Measurements from ENCODE around the gene IFI27.

IFI27 gene

GRCh38 chr14:94125659-94126418, 15.3 kb downstream of the IFI27 start:
- H3K4me3 Mint-ChIP-seq: no peak overlapping the region
- H3K9me3 Mint-ChIP-seq: peaks cover 4% of the 10 kb centered on the region
- peaks cover 3% of the 10 kb centered on the region for H3K36me3 Mint-ChIP-seq (ENCODE audit: low read depth)
- H3K27me3 Mint-ChIP-seq (ENCODE audit: low read depth): peaks cover 2% of the 10 kb centered on the region
- H3K4me1 Mint-ChIP-seq (ENCODE audit: low read depth): peaks cover 10% of the 10 kb centered on the region
- H3K27ac Mint-ChIP-seq: no peak overlapping the region

GRCh38 chr14:94126419-94126677, 15.8 kb downstream of the IFI27 start:
- Mint-ChIP-seq H3K27ac (no peak overlapping the region), H3K9me3 (no peaks in the 10 kb centered on the region), H3K36me3 (ENCODE audit: low read depth) (peaks cover 3% of the 10 kb centered on the region), H3K4me3 (no peak overlapping the region), H3K27me3 (ENCODE audit: low read depth) (peaks cover 7% of the 10 kb centered on the region), H3K4me1 (ENCODE audit: low read depth) (peaks cover 10% of the 10 kb centered on the region)

DNA sequence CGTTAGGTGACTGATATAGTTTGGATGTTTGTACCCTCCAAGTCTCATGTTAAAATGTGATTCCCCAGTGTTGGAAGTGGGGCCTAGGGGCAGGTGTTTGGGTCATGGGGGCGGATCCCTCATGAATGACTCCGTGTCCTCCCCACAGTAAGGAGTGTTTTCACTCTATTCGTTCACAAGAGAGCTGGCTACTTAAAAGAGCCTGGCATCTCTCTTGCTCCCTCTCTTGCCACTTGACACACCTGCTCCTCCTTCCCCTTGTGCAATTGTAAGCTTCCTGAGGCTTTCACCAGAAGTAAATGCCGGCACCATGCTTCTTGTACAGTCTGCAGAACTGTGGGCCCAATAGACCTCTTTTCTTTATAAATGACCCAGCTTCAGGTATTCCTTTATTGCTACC, 16.3 kb downstream of the IFI27 start:
- Mint-ChIP-seq H3K36me3 (ENCODE audit: low read depth) (peaks cover 3% of the 10 kb centered on the region), H3K27ac (no peak overlapping the region), H3K9me3 (no peaks in the 10 kb centered on the region), H3K4me1 (ENCODE audit: low read depth) (peaks cover 10% of the 10 kb centered on the region), H3K27me3 (ENCODE audit: low read depth) (peaks cover 9% of the 10 kb centered on the region), H3K4me3 (no peak overlapping the region)

DNA sequence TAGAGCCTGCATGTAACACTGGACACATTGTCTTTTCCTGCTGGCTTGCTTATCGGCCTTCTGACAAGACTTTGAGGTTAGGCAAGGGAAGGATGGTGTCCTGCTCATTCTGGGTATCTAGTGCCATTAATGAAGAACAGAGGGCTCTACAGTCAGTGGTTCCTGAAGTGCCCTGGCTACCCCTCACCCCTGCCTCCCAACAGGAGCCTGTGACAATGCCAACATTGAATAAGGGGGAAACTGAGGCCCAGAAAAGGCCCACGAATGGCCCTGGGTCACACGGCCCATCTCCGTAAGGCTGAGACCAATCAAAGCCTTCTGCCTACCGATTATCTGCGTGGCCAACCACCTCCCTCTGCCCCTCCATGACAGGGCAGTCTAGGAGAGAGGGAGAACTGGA, 16.8 kb downstream of the IFI27 start:
- H3K4me1 Mint-ChIP-seq (ENCODE audit: low read depth): peaks cover 12% of the 10 kb centered on the region
- H3K36me3 Mint-ChIP-seq (ENCODE audit: low read depth): peaks cover 3% of the 10 kb centered on the region
- no peaks in the 10 kb centered on the region for H3K9me3 Mint-ChIP-seq
- peaks cover 12% of the 10 kb centered on the region for H3K27me3 Mint-ChIP-seq (ENCODE audit: low read depth)
- H3K4me3 Mint-ChIP-seq: no peak overlapping the region
- no peak overlapping the region for H3K27ac Mint-ChIP-seq

GRCh38 chr14:94128216-94128839, 17.8 kb downstream of the IFI27 start:
- peaks cover 15% of the 10 kb centered on the region for H3K27me3 Mint-ChIP-seq (ENCODE audit: low read depth)
- H3K4me1 Mint-ChIP-seq (ENCODE audit: low read depth): peaks cover 14% of the 10 kb centered on the region
- no peaks in the 10 kb centered on the region for H3K9me3 Mint-ChIP-seq
- H3K27ac Mint-ChIP-seq: peak overlapping the region; percentile 85
- H3K36me3 Mint-ChIP-seq (ENCODE audit: low read depth): peaks cover 3% of the 10 kb centered on the region
- H3K4me3 Mint-ChIP-seq: peak overlapping the region; percentile 84

DNA sequence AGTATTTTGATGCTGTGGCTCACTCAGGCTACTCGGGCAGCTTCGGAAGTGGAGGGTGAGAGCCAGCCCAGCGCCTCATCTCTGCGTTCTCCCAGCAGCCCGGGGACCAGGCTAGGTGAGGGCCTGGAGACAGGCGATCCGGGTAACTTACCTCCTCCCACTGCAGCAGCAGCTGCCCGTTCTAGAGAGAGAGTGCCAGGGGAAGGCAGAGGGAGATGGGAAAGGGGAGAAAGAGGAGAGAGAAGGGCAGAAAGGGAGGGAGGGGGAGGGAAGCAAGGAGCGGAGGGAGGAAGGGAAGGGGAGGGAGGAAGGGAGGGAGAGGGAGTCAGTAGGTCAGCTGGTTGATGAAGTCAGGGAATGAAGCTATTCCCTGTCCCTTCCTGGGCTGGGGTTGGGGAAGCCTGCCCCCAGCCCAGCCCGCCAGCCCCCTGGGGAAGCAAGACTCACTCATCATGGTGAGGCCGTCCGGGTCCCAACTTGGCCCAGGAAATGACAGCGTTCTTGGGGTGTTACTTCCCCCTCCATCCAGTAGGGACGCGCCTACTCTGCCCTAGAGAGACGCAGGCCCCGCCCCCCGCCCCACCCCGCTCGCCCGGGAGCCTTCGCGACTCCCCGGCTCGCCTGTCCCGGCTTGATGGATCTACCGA, 18.7 kb downstream of the IFI27 start, which contains the start of gene IFI27L2:
IFI27L2 (minus strand) TSS at position 494 of the 647 bp plus-strand sequence; CDS start at position 454, 40 bp downstream.
- peaks cover 14% of the 10 kb centered on the region for H3K4me1 Mint-ChIP-seq (ENCODE audit: low read depth)
- peak within 1 kb of the TSS; percentile 85 for H3K27ac Mint-ChIP-seq
- H3K27me3 Mint-ChIP-seq (ENCODE audit: low read depth): peaks cover 22% of the 10 kb centered on the region
- peak within 1 kb of the TSS; percentile 84 for H3K4me3 Mint-ChIP-seq
- no peaks in the 10 kb centered on the region for H3K9me3 Mint-ChIP-seq
- H3K36me3 Mint-ChIP-seq (ENCODE audit: low read depth): peaks cover 3% of the 10 kb centered on the region

GRCh38 chr14:94129758-94130414, 19.4 kb downstream of the IFI27 start:
- Mint-ChIP-seq H3K27ac (peak overlapping the region; percentile 85), H3K9me3 (peaks cover 4% of the 10 kb centered on the region), H3K4me1 (ENCODE audit: low read depth) (peaks cover 14% of the 10 kb centered on the region), H3K4me3 (peak overlapping the region; percentile 84), H3K27me3 (ENCODE audit: low read depth) (peaks cover 27% of the 10 kb centered on the region), H3K36me3 (ENCODE audit: low read depth) (peaks cover 3% of the 10 kb centered on the region)

DNA sequence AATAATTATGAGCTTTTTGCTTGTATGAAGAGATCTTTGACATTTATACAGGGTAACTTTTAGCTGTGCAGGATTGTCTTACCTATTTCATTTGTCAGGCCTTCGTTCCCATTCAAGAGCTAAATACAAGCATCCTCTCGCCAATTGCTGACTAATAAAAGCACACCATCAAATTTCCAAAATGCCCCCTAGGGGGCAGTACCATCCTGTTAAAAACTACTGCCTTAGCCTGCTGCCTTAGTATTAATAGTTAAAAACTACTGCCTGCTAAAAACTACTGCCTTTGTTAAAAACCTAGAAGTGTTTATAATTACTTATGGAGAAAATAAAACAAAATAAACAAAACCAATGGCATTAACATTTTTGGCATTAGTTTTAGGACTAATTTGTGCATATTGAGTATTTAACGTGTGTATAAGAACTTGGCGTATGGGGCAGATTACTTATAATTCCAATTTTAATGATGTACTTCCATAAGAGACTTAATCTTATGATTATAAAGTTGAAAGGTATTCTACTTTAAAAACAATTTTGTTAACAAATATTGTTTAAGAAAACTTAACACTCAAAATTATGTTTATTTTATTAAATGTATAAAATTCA, 21.9 kb downstream of the IFI27 start:
- Mint-ChIP-seq H3K27ac (no peak overlapping the region), H3K4me3 (no peak overlapping the region), H3K9me3 (peaks cover 14% of the 10 kb centered on the region), H3K36me3 (ENCODE audit: low read depth) (no peaks in the 10 kb centered on the region), H3K4me1 (ENCODE audit: low read depth) (peaks cover 17% of the 10 kb centered on the region), H3K27me3 (ENCODE audit: low read depth) (peaks cover 43% of the 10 kb centered on the region)

- H3K27ac Mint-ChIP-seq: no peak overlapping the region
- peaks cover 43% of the 10 kb centered on the region for H3K27me3 Mint-ChIP-seq (ENCODE audit: low read depth)
- H3K4me3 Mint-ChIP-seq: no peak overlapping the region
- H3K4me1 Mint-ChIP-seq (ENCODE audit: low read depth): peaks cover 6% of the 10 kb centered on the region
- no peaks in the 10 kb centered on the region for H3K36me3 Mint-ChIP-seq (ENCODE audit: low read depth)
- peaks cover 14% of the 10 kb centered on the region for H3K9me3 Mint-ChIP-seq
Measured at GRCh38 chr14:94135476-94135875, 24.9 kb downstream of the IFI27 start.

DNA sequence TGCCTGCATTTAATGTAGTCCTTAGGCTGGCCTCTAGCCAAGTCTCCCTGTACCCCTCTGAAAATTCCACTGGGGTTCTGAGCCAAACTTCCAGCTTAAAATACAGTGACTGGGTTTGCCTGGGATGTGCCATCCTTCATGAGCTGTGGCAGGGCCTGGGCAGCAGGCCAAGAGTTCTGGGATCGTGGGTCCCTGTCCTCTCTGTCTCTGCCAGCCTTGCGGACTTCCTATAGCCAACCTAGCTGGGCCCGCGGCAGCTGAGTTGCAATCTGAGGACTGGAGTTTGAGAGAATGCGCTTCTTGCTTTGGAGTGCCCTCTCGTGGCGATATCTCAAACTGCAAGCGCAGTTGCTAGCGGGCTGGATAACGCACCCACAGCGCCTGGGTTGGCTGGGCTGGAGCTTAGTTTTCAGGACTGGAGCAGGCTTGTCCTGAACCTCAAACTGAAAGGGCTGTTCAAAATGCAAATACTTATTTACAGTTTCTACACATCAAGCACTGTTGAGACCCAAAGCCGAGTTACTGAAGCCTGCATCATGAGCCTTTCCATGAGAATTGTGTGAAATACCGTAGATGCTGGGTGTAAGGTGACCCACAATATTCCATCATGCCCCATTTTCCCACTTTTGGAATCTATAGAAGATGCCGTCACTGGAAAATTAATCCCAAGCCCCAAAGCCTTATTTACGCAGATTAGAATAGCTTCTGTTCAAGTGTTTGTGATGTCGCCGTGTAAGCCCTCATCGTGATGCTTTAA, 26.2 kb downstream of the IFI27 start:
- Mint-ChIP-seq H3K9me3 (peaks cover 14% of the 10 kb centered on the region), H3K4me1 (ENCODE audit: low read depth) (peaks cover 6% of the 10 kb centered on the region), H3K27me3 (ENCODE audit: low read depth) (peaks cover 37% of the 10 kb centered on the region), H3K36me3 (ENCODE audit: low read depth) (no peaks in the 10 kb centered on the region), H3K4me3 (no peak overlapping the region), H3K27ac (no peak overlapping the region)

DNA sequence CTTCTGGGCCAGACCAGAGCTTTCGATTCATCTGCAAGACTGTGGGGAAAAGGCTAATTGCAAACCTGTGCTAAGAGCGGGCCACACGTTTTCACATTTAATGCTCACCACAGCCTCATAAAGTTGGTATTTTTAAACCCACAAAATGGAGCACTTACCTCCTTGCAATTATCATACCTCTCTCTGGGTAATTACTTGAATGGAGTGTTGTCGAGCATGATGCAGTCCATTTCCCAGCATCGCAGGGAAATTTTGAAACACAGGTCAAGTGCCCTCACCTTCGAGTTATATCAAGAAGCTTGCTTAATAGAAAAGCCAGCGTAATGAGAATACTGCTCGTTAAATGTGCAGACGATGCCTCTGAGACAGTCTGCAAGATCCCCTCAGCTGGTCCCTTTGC, 27.7 kb downstream of the IFI27 start:
- Mint-ChIP-seq H3K27ac (no peak overlapping the region), H3K4me3 (no peak overlapping the region), H3K9me3 (peaks cover 14% of the 10 kb centered on the region), H3K4me1 (ENCODE audit: low read depth) (peaks cover 3% of the 10 kb centered on the region), H3K27me3 (ENCODE audit: low read depth) (peaks cover 29% of the 10 kb centered on the region), H3K36me3 (ENCODE audit: low read depth) (no peaks in the 10 kb centered on the region)

DNA sequence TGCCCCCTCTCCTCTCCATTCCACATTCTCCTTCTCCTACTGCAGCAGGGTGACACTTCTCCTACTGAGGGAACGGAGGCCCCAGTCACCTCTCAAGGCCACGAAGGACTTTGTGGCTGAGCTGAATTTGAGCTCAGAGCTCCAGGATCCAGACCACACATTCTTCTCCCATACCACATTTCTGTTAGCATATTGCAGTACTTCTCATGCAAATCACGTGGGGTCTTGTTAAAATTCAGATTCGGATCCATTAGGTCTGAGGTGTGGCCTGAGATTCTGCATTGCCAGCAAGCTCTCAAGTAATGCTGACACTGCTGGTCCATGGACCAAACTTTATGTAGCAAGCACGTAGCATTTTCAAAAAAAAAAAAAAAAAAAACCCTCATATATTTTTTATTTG, 28.5 kb downstream of the IFI27 start:
- Mint-ChIP-seq H3K4me3 (no peak overlapping the region), H3K27me3 (ENCODE audit: low read depth) (peaks cover 22% of the 10 kb centered on the region), H3K4me1 (ENCODE audit: low read depth) (peaks cover 3% of the 10 kb centered on the region), H3K36me3 (ENCODE audit: low read depth) (no peaks in the 10 kb centered on the region), H3K9me3 (peaks cover 14% of the 10 kb centered on the region), H3K27ac (no peak overlapping the region)

- Mint-ChIP-seq H3K4me3 (no peak overlapping the region), H3K27me3 (ENCODE audit: low read depth) (peaks cover 20% of the 10 kb centered on the region), H3K36me3 (ENCODE audit: low read depth) (no peaks in the 10 kb centered on the region), H3K27ac (no peak overlapping the region), H3K9me3 (peaks cover 14% of the 10 kb centered on the region), H3K4me1 (ENCODE audit: low read depth) (peaks cover 4% of the 10 kb centered on the region)
Measured at GRCh38 chr14:94139421-94139820, 28.9 kb downstream of the IFI27 start.

- no peaks in the 10 kb centered on the region for H3K9me3 Mint-ChIP-seq
- H3K4me1 Mint-ChIP-seq (ENCODE audit: low read depth): peaks cover 13% of the 10 kb centered on the region
- H3K27ac Mint-ChIP-seq: no peak overlapping the region
- H3K36me3 Mint-ChIP-seq (ENCODE audit: low read depth): no peaks in the 10 kb centered on the region
- no peak overlapping the region for H3K4me3 Mint-ChIP-seq
- no peaks in the 10 kb centered on the region for H3K27me3 Mint-ChIP-seq (ENCODE audit: low read depth)
Measured at GRCh38 chr14:94142247-94142646, 31.7 kb downstream of the IFI27 start.
